HG02884 (cell line): ENCODE data around the gene CNPPD1.

Source experiments
- ATAC-seq: cut with Tn5 transposase; IDR thresholded peaks from one replicate; pipeline ENCODE4 v1.9.1; 2021; ENCODE audit warnings: mild to moderate bottlenecking, moderate library complexity; ENCODE audit not compliant: unreplicated experiment

Gene CNPPD1

GRCh38 chr2:219123356-219124135 is 53.2 kb downstream of the CNPPD1 start:
- no peak for ATAC-seq

- ATAC-seq: no peak
Observed at GRCh38 chr2:219122202-219122980, 54.3 kb downstream of the CNPPD1 start.
